Fibroblast of lung (primary cell): ENCODE measurements around the gene VDAC2. TPM values are rescaled to one million over a fixed set of nuclear protein-coding genes. Genes with fewer than 3 reads are reported as not detected.

ENCODE experiments used
- DNase-seq, 2 donors: peaks; one replicate each; pipeline versions ENCODE4 v3.0.0 to v3.0.0-alpha.2; 2010; ENCODE audit warnings: low read depth in 2 of 2
- H2AFZ ChIP-seq: 2 replicates; pipeline ENCODE4 v1.5.1; 2012; ENCODE audit warnings: low read length, control low read depth, inconsistent platforms
- H3K27ac ChIP-seq: 2 replicates; pipeline ENCODE4 v1.5.1; 2011; ENCODE audit warnings: low read length, control low read depth; ENCODE audit not compliant: insufficient read depth
- H3K27me3 ChIP-seq: 2 replicates; pipeline ENCODE4 v1.5.1; 2011; ENCODE audit warnings: mild to moderate bottlenecking, low read length; ENCODE audit not compliant: control insufficient read depth, insufficient read depth
- H3K36me3 ChIP-seq: 2 replicates; pipeline ENCODE4 v1.5.1; 2011; ENCODE audit warnings: low read length; ENCODE audit not compliant: control insufficient read depth, insufficient read depth
- H3K4me1 ChIP-seq: 2 replicates; pipeline ENCODE4 v1.5.1; 2011; ENCODE audit warnings: low read length; ENCODE audit not compliant: control insufficient read depth, insufficient read depth; ENCODE audit errors: extremely low read depth
- H3K4me2 ChIP-seq: 2 replicates; pipeline ENCODE4 v1.5.1; 2011; ENCODE audit warnings: low read length, control low read depth; ENCODE audit not compliant: insufficient read depth; ENCODE audit errors: extremely low read depth
- H3K4me3 ChIP-seq, 4 experiments: fragments of 200-600 bp in 1 of 4; sonication (generic) in 1 of 4; replicated peaks in 1 of 4; 2 replicates each; pipeline ENCODE4 v1.5.1; 2011 to 2016; ENCODE audit warnings: low read length in 4 of 4, low read depth in 3 of 4, mild to moderate bottlenecking in 3 of 4, control low read depth in 2 of 4, inconsistent platforms in 1 of 4, mixed read lengths in 1 of 4; ENCODE audit not compliant: insufficient read depth in 1 of 4; ENCODE audit errors: control extremely low read depth in 1 of 4
- H3K79me2 ChIP-seq: 2 replicates; pipeline ENCODE4 v1.5.1; 2012; ENCODE audit warnings: mild to moderate bottlenecking, low read length, inconsistent platforms; ENCODE audit not compliant: control insufficient read depth, insufficient read depth
- H3K9ac ChIP-seq: 2 replicates; pipeline ENCODE4 v1.5.1; 2011; ENCODE audit warnings: mild to moderate bottlenecking, low read length, control low read depth; ENCODE audit not compliant: insufficient read depth
- H3K9me3 ChIP-seq: 2 replicates; pipeline ENCODE4 v1.5.1; 2012; ENCODE audit warnings: low read depth, low read length; ENCODE audit not compliant: control insufficient read depth, insufficient read depth
- H4K20me1 ChIP-seq: 2 replicates; pipeline ENCODE4 v1.5.1; 2011; ENCODE audit warnings: low read length; ENCODE audit not compliant: control insufficient read depth, insufficient read depth; ENCODE audit errors: extremely low read depth
- CTCF ChIP-seq, 2 donors: IDR thresholded peaks in 1 of 2; conservative IDR thresholded peaks in 1 of 2; 1 replicate in 1 of 2; 2 replicates in 1 of 2; pipeline ENCODE4 v1.5.1; 2011 to 2012; ENCODE audit warnings: low read length in 2 of 2, control low read depth in 1 of 2, inconsistent platforms in 1 of 2, low read depth in 1 of 2, mild to moderate bottlenecking in 1 of 2
- EZH2 ChIP-seq: IDR thresholded peaks from 2 replicates; pipeline ENCODE4 v1.5.1; 2012; ENCODE audit warnings: low read length, control low read depth, mild to moderate bottlenecking; ENCODE audit errors: missing control alignments
- polyA plus RNA-seq, 2 donors: library from polyadenylated mRNA; depleted of rRNA in 1 of 2; stranded (reverse) in 1 of 2; unstranded in 1 of 2; fragments of >200 nt; gene quantifications; 2 replicates each; pipeline ENCODE4 v1.2.1, GENCODE V29; 2011 to 2012; ENCODE audit warnings: missing spikeins in 1 of 2
- total RNA-seq: library from RNA; depleted of rRNA; stranded (reverse); fragments of >200 nt; gene quantifications from 2 replicates; pipeline ENCODE4 v1.2.1, GENCODE V29; 2014

VDAC2 gene
- total and polyA plus RNA-seq, 2 donors (not counting 1 experiment from before 2014, with no cell fraction given): 151 to 208 TPM

- Histone ChIP-seq H2AFZ (no peak overlapping the region), H3K9ac (no peak overlapping the region), H3K4me3 (no peak overlapping the region), H3K9me3 (no peaks in the 10 kb centered on the region), H3K27ac (no peak overlapping the region), H3K4me1 (no peaks in the 10 kb centered on the region), H4K20me1 (no peaks in the 10 kb centered on the region), H3K4me2 (no peak overlapping the region), H3K36me3 (no peaks in the 10 kb centered on the region), H3K27me3 (peaks cover 7% of the 10 kb centered on the region), H3K79me2 (no peaks in the 10 kb centered on the region)
- no peak for DNase-seq
- TF ChIP-seq CTCF (conservative IDR thresholded peaks at IDR 0.05 in 1 of 2, IDR thresholded peaks at IDR 0.05 in 1 of 2; ENCODE audit: low read depth in 1 of 2, low read length in 2 of 2): no peak
- no peak for TF ChIP-seq EZH2
Measured at GRCh38 chr10:75245354-75246250, 35.0 kb downstream of the VDAC2 start.

GRCh38 chr10:75246506-75246905, 35.9 kb downstream of the VDAC2 start:
- H3K27me3 ChIP-seq: peaks cover 7% of the 10 kb centered on the region
- no peaks in the 10 kb centered on the region for H3K79me2 ChIP-seq
- H3K9me3 ChIP-seq: no peaks in the 10 kb centered on the region
- H3K36me3 ChIP-seq: no peaks in the 10 kb centered on the region
- no peak for DNase-seq
- H4K20me1 ChIP-seq: no peaks in the 10 kb centered on the region
- no peak overlapping the region for H3K4me2 ChIP-seq
- H3K9ac ChIP-seq: no peak overlapping the region
- no peaks in the 10 kb centered on the region for H3K4me1 ChIP-seq
- H3K4me3 ChIP-seq: no peak overlapping the region
- TF ChIP-seq CTCF (conservative IDR thresholded peaks at IDR 0.05 in 1 of 2, IDR thresholded peaks at IDR 0.05 in 1 of 2; ENCODE audit: low read depth in 1 of 2, low read length in 2 of 2): no peak
- no peak for TF ChIP-seq EZH2
- H3K27ac ChIP-seq: no peak overlapping the region
- no peak overlapping the region for H2AFZ ChIP-seq

- H3K79me2 ChIP-seq: no peaks in the 10 kb centered on the region
- no peak overlapping the region for H3K27ac ChIP-seq
- H3K9me3 ChIP-seq: no peaks in the 10 kb centered on the region
- DNase-seq: no peak
- H2AFZ ChIP-seq: no peak overlapping the region
- peaks cover 7% of the 10 kb centered on the region for H3K27me3 ChIP-seq
- H3K4me1 ChIP-seq: no peaks in the 10 kb centered on the region
- H3K36me3 ChIP-seq: no peaks in the 10 kb centered on the region
- H3K4me3 ChIP-seq: no peak overlapping the region
- TF ChIP-seq EZH2: no peak
- no peak for TF ChIP-seq CTCF (conservative IDR thresholded peaks at IDR 0.05 in 1 of 2, IDR thresholded peaks at IDR 0.05 in 1 of 2; ENCODE audit: low read depth in 1 of 2, low read length in 2 of 2)
- H3K9ac ChIP-seq: no peak overlapping the region
- H3K4me2 ChIP-seq: no peak overlapping the region
- H4K20me1 ChIP-seq: no peaks in the 10 kb centered on the region
Measured at GRCh38 chr10:75247797-75248196, 37.2 kb downstream of the VDAC2 start.
